ENCODE data around the gene PCNA. TPM values are rescaled to one million over a fixed set of nuclear protein-coding genes. Genes with fewer than 3 reads are reported as not detected.
"Not testable (repeated sequence)": the region's sequence is repeated elsewhere in the genome, so short reads cannot be mapped to it uniquely, and the experiment has no call there.

Gene PCNA
- total and polyA plus RNA-seq, 10 of the 15 experiments (the other 5 are each of a cell fraction or from before 2014, with no cell fraction given) = 389 to 694 (median 540) TPM

DNA sequence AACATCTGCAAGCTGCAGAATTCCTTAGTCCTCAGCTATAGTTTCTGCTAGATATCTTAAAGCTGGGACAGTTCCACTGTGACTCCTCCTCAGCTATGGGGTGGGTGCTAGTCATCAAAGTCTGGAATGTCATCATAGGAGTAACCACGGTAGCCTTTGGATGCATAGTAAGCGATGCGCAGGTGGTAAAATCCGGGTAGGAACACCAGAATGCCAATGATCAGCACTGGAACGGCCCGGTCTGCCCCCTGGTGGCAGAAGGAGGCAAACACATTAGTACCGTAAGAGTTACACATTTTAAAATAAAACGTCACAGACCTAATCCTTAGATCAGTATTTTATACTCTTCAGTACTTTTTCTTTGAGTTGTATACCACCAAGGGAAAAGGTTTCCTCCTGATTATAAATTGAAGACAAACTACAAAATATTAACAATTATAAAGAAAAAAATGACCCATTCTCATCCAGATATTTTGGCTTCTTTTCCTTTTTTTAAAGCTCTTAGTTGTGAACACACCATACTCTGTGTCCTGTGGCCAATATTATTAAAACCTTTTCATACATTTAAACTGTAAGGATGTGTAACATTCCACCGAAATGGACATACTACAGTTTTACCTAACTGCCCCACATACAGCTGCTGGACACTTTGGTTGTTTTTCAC lies 18.9 kb downstream of the PCNA start (continued):
- TF ChIP-seq, protein P1, sequence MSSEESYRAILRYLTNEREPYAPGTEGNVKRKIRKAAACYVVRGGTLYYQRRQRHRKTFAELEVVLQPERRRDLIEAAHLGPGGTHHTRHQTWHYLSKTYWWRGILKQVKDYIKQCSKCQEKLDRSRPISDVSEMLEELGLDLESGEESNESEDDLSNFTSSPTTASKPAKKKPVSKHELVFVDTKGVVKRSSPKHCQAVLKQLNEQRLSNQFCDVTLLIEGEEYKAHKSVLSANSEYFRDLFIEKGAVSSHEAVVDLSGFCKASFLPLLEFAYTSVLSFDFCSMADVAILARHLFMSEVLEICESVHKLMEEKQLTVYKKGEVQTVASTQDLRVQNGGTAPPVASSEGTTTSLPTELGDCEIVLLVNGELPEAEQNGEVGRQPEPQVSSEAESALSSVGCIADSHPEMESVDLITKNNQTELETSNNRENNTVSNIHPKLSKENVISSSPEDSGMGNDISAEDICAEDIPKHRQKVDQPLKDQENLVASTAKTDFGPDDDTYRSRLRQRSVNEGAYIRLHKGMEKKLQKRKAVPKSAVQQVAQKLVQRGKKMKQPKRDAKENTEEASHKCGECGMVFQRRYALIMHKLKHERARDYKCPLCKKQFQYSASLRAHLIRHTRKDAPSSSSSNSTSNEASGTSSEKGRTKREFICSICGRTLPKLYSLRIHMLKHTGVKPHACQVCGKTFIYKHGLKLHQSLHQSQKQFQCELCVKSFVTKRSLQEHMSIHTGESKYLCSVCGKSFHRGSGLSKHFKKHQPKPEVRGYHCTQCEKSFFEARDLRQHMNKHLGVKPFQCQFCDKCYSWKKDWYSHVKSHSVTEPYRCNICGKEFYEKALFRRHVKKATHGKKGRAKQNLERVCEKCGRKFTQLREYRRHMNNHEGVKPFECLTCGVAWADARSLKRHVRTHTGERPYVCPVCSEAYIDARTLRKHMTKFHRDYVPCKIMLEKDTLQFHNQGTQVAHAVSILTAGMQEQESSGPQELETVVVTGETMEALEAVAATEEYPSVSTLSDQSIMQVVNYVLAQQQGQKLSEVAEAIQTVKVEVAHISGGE (CRISPR knock-in tag; IDR thresholded peaks at IDR 0.05) = no peak
- no peak for TF ChIP-seq SUPT20H (IDR thresholded peaks at IDR 0.05; ENCODE audit: borderline replicate concordance, control insufficient read depth, low read depth, low read length)
- no peak for TF ChIP-seq SRF (IDR thresholded peaks at IDR 0.05; ENCODE audit: low read depth in 2 of 2, low read length in 2 of 2)
- peak; percentile 87 for TF ChIP-seq SMC3 (IDR thresholded peaks at IDR 0.05; ENCODE audit: borderline replicate concordance, low read length)
- TF ChIP-seq CBX5 (IDR thresholded peaks at IDR 0.05; ENCODE audit: low read depth) = no peak
- TF ChIP-seq CHD2 (IDR thresholded peaks at IDR 0.05; ENCODE audit: borderline replicate concordance, low read depth, low read length) = no peak
- no peak for TF ChIP-seq CBFB (IDR thresholded peaks at IDR 0.05; ENCODE audit: low read depth)
- TF ChIP-seq SKIL (IDR thresholded peaks at IDR 0.05; ENCODE audit: low read depth, poor library complexity, severe bottlenecking) = no peak
- no peak for TF ChIP-seq CREM (IDR thresholded peaks at IDR 0.05; ENCODE audit: low read depth)
- no peak for TF ChIP-seq STAT3 (IDR thresholded peaks at IDR 0.05; ENCODE audit: low read depth, low read length)
- no peak for TF ChIP-seq KDM1A (IDR thresholded peaks at IDR 0.05; ENCODE audit: borderline replicate concordance)
- TF ChIP-seq STAT1 (conservative IDR thresholded peaks at IDR 0.05) = no peak

DNA sequence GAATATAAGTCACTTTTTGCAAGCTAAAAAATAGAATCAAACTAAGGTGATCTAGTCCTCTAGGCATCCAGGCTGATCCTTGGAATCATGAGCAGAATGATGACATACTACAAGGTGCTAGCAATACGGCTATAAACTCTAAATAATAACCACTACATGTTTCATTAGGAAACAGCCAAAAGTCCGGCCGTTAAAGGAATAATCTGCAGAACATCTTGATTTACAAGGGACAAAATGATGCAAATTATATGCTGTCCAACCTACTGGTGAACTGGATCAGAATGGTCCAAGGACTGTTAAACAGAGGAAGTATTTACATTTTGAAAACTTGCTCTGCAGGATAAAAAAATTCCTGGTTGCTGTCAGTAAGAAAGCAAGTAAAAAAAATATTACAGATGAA lies 19.8 kb downstream of the PCNA start:
- H2AFZ ChIP-seq (ENCODE audit: control insufficient read depth, low read depth, low read length); H3K9me3 ChIP-seq (replicated peaks; ENCODE audit: control insufficient read depth, insufficient read depth, low read length); DNase-seq (ENCODE audit: low read depth, low spot score); H3K9ac ChIP-seq (ENCODE audit: control insufficient read depth, insufficient read depth, low read length); H3K4me3 ChIP-seq; H3K4me1 ChIP-seq (ENCODE audit: control insufficient read depth, insufficient read depth, low read length); ATAC-seq; FAIRE-seq; H3K4me2 ChIP-seq (ENCODE audit: control insufficient read depth, insufficient read depth); H4K20me1 ChIP-seq (ENCODE audit: control insufficient read depth, insufficient read depth); H3K27me3 ChIP-seq (replicated peaks in 1 of 2; ENCODE audit: control insufficient read depth in 2 of 2, insufficient read depth in 2 of 2, low read length in 1 of 2); H3K36me3 ChIP-seq (ENCODE audit: control insufficient read depth in 2 of 2, insufficient read depth in 2 of 2, low read length in 1 of 2); H3K27ac ChIP-seq (ENCODE audit: control insufficient read depth, insufficient read depth); H3K79me2 ChIP-seq (ENCODE audit: control insufficient read depth, insufficient read depth, low read length): not testable (repeated sequence)
- intact Hi-C loops (cut with micrococcal nuclease; ENCODE audit: unreplicated experiment) = loop anchor here (1.0 to 5.0 kb wide), 5 partner anchors 44 to 493 kb away; no protein-coding TSS in a partner anchor
- BruUV-seq (replicated peaks) = TSS peak; percentile 17
- 94% methylated on average over 3 of the region's 3 CpGs for WGBS (ENCODE audit: insufficient coverage, insufficient replicate concordance, low lambda C conversion rate, missing lambda C conversion rate)
- RAD21 ChIA-PET (ENCODE audit: unreplicated experiment) = interaction anchor here (0.9 to 5.0 kb wide), 23 partner anchors 9 to 374 kb away, joined by 3 to 54 read pairs (median 7); partner anchors contain the start of gene CDS2
- in situ Hi-C loops (cut with MboI) = loop anchor here (5.0 kb wide), 2 partner anchors 103 to 498 kb away; no protein-coding TSS in a partner anchor
- POLR2A ChIA-PET = interaction anchor here (0.9 kb wide), 1 partner anchor 145 kb away, joined by 3 read pairs; no protein-coding TSS in a partner anchor
- SMC1A ChIA-PET (ENCODE audit: uncharacterized antibody, unreplicated experiment) = interaction anchor here (0.8 to 6.7 kb wide), 33 partner anchors 9 to 266 kb away, joined by 3 to 79 read pairs (median 8); no protein-coding TSS in a partner anchor
- CTCF ChIA-PET = interaction anchor here (0.9 to 5.4 kb wide), 41 partner anchors 8 to 494 kb away, joined by 3 to 104 read pairs (median 7); no protein-coding TSS in a partner anchor
